BLaER1 treated with 17β-estradiol and CSF1 and Interleukin-3, amounts not matched to agents 10 nM and 100 nM (cell line): Measurements from ENCODE around the gene MTHFD1L.

Source experiments
- H3K27ac ChIP-seq, 11 experiments: shearing (Covaris generic); formaldehyde crosslinking; 2 replicates each; pipeline ENCODE4 v1.8.1; 2022
- H3K27me3 ChIP-seq, 11 experiments: shearing (Covaris generic); formaldehyde crosslinking; 2 replicates each; pipeline ENCODE4 v1.8.1; 2022
- H3K36me3 ChIP-seq, 11 experiments: shearing (Covaris generic); formaldehyde crosslinking; 2 replicates each; pipeline ENCODE4 v1.8.1; 2022
- H3K4me1 ChIP-seq, 10 experiments: shearing (Covaris generic); formaldehyde crosslinking; 2 replicates each; pipeline ENCODE4 v1.8.1; 2022
- H3K4me2 ChIP-seq, 11 experiments: shearing (Covaris generic); formaldehyde crosslinking; 2 replicates each; pipeline ENCODE4 v1.8.1; 2022
- H3K4me3 ChIP-seq, 10 experiments: shearing (Covaris generic); formaldehyde crosslinking; 2 replicates each; pipeline ENCODE4 v1.8.1; 2022
- H3K9ac ChIP-seq, 11 experiments: shearing (Covaris generic); formaldehyde crosslinking; 2 replicates each; pipeline ENCODE4 v1.8.1; 2022
- H3K9me3 ChIP-seq, 11 experiments: shearing (Covaris generic); formaldehyde crosslinking; replicated peaks in 1 of 11; 2 replicates each; pipeline ENCODE4 v1.8.1; 2022
- H4K20me1 ChIP-seq, 11 experiments: shearing (Covaris generic); formaldehyde crosslinking; 2 replicates each; pipeline ENCODE4 v1.8.1; 2022
- Cebpa-rat ChIP-seq, 11 experiments: shearing (Covaris generic); IDR thresholded peaks; 2 replicates each; pipeline ENCODE4 v1.8.1; 2022

The MTHFD1L gene

GRCh38 chr6:151018911-151019782, 153.6 kb downstream of the MTHFD1L start:
- Histone ChIP-seq H3K4me2 (no peak overlapping the region), H3K36me3 (peaks cover 73 to 100% (median 98%) of the 10 kb centered on the region in 11 experiments), H3K9ac (no peak overlapping the region), H3K9me3 (no peaks in the 10 kb centered on the region), H3K27ac (no peak overlapping the region), H3K4me3 (no peak overlapping the region), H3K4me1 (peaks cover 15 to 29% (median 23%) of the 10 kb centered on the region in 10 experiments), H3K27me3 (no peaks in the 10 kb centered on the region), H4K20me1 (peaks cover 0 to 30% (median 0%) of the 10 kb centered on the region in 11 experiments; a peak in 3 of 22 replicates)
- no peak for TF ChIP-seq Cebpa-rat (IDR thresholded peaks at IDR 0.05)

- Histone ChIP-seq H3K9ac (no peak overlapping the region), H3K4me2 (peak overlapping the region; percentile 0 to 65 (median 48); a peak in 19 of 22 replicates), H3K4me1 (peaks cover 13 to 30% (median 19%) of the 10 kb centered on the region in 10 experiments)
These were observed 156.4 kb downstream of the MTHFD1L start for GRCh38 chr6:151021896-151022295.

GRCh38 chr6:151022492-151022891, 157.0 kb downstream of the MTHFD1L start:
- Histone ChIP-seq H3K4me1 (peaks cover 18 to 36% (median 24%) of the 10 kb centered on the region in 10 experiments), H3K27me3 (no peaks in the 10 kb centered on the region), H3K4me3 (no peak overlapping the region), H3K9me3 (peaks cover 0 to 10% (median 7%) of the 10 kb centered on the region in 11 experiments; a peak in 12 of 22 replicates), H4K20me1 (peaks cover 0 to 24% (median 0%) of the 10 kb centered on the region in 11 experiments; a peak in 2 of 22 replicates), H3K9ac (no peak overlapping the region), H3K27ac (no peak overlapping the region), H3K36me3 (peaks cover 54 to 100% (median 97%) of the 10 kb centered on the region in 11 experiments), H3K4me2 (peak overlapping the region in 4 of 11 experiments; percentile 33 to 65 (median 46); a peak in 4 of 22 replicates)
- TF ChIP-seq Cebpa-rat (IDR thresholded peaks at IDR 0.05): no peak

More at GRCh38 chr6:151021896-151022295, 156.4 kb downstream of the MTHFD1L start:
- peak overlapping the region in 4 of 11 experiments; percentile 0 to 28 (median 14); a peak in 3 of 22 replicates for H3K27ac ChIP-seq
- peaks cover 0 to 4% (median 1%) of the 10 kb centered on the region in 11 experiments; a peak in 7 of 22 replicates for H3K9me3 ChIP-seq
- H4K20me1 ChIP-seq: peaks cover 0 to 24% (median 0%) of the 10 kb centered on the region in 11 experiments; a peak in 2 of 22 replicates
- no peak overlapping the region for H3K4me3 ChIP-seq
- H3K27me3 ChIP-seq: no peaks in the 10 kb centered on the region
- H3K36me3 ChIP-seq: peaks cover 60 to 100% (median 97%) of the 10 kb centered on the region in 11 experiments
- no peak for TF ChIP-seq Cebpa-rat (IDR thresholded peaks at IDR 0.05)

- Histone ChIP-seq H3K4me2 (no peak overlapping the region), H3K27ac (no peak overlapping the region), H3K9me3 (peaks cover 0 to 18% (median 16%) of the 10 kb centered on the region in 11 experiments; a peak in 18 of 22 replicates), H3K27me3 (no peaks in the 10 kb centered on the region), H3K4me3 (no peak overlapping the region), H3K4me1 (peaks cover 18 to 40% (median 27%) of the 10 kb centered on the region in 10 experiments), H4K20me1 (peaks cover 0 to 24% (median 0%) of the 10 kb centered on the region in 11 experiments; a peak in 2 of 22 replicates), H3K36me3 (peaks cover 53 to 100% (median 96%) of the 10 kb centered on the region in 11 experiments), H3K9ac (no peak overlapping the region)
- no peak for TF ChIP-seq Cebpa-rat (IDR thresholded peaks at IDR 0.05)
These were observed 157.8 kb downstream of the MTHFD1L start for GRCh38 chr6:151023342-151023741.

- Histone ChIP-seq H3K27me3 (no peaks in the 10 kb centered on the region), H3K9ac (no peak overlapping the region), H3K4me3 (no peak overlapping the region), H3K36me3 (peaks cover 42 to 96% (median 91%) of the 10 kb centered on the region in 11 experiments), H4K20me1 (peaks cover 0 to 22% (median 0%) of the 10 kb centered on the region in 11 experiments; a peak in 2 of 22 replicates), H3K9me3 (peaks cover 0 to 24% (median 21%) of the 10 kb centered on the region in 11 experiments; a peak in 18 of 22 replicates), H3K4me1 (peaks cover 18 to 40% (median 27%) of the 10 kb centered on the region in 10 experiments), H3K4me2 (no peak overlapping the region), H3K27ac (no peak overlapping the region)
- TF ChIP-seq Cebpa-rat (IDR thresholded peaks at IDR 0.05): no peak
These were observed 159.1 kb downstream of the MTHFD1L start for GRCh38 chr6:151024597-151024996.

GRCh38 chr6:151025076-151025475, 159.6 kb downstream of the MTHFD1L start:
- no peak overlapping the region for H3K4me2 ChIP-seq
- no peak overlapping the region for H3K9ac ChIP-seq
- TF ChIP-seq Cebpa-rat (IDR thresholded peaks at IDR 0.05): no peak
- H4K20me1 ChIP-seq: peaks cover 0 to 17% (median 0%) of the 10 kb centered on the region in 11 experiments; a peak in 2 of 22 replicates
- peaks cover 0 to 24% (median 21%) of the 10 kb centered on the region in 11 experiments; a peak in 18 of 22 replicates for H3K9me3 ChIP-seq
- H3K27me3 ChIP-seq: no peaks in the 10 kb centered on the region
- H3K4me3 ChIP-seq: no peak overlapping the region
- H3K4me1 ChIP-seq: peaks cover 18 to 42% (median 29%) of the 10 kb centered on the region in 10 experiments
- peaks cover 39 to 93% (median 89%) of the 10 kb centered on the region in 11 experiments for H3K36me3 ChIP-seq
- H3K27ac ChIP-seq: no peak overlapping the region

GRCh38 chr6:151026041-151026663, 160.7 kb downstream of the MTHFD1L start:
- H3K36me3 ChIP-seq: peaks cover 38 to 93% (median 82%) of the 10 kb centered on the region in 11 experiments
- TF ChIP-seq Cebpa-rat (IDR thresholded peaks at IDR 0.05): no peak
- peaks cover 14 to 37% (median 25%) of the 10 kb centered on the region in 10 experiments for H3K4me1 ChIP-seq
- no peak overlapping the region for H3K4me3 ChIP-seq
- H3K4me2 ChIP-seq: no peak overlapping the region
- H3K27me3 ChIP-seq: no peaks in the 10 kb centered on the region
- peaks cover 0 to 10% (median 0%) of the 10 kb centered on the region in 11 experiments; a peak in 2 of 22 replicates for H4K20me1 ChIP-seq
- H3K9me3 ChIP-seq: peaks cover 0 to 24% (median 21%) of the 10 kb centered on the region in 11 experiments; a peak in 18 of 22 replicates
- no peak overlapping the region for H3K9ac ChIP-seq
- H3K27ac ChIP-seq: no peak overlapping the region

- Histone ChIP-seq H3K27ac (no peak overlapping the region), H3K27me3 (no peaks in the 10 kb centered on the region), H3K9ac (no peak overlapping the region), H3K36me3 (peaks cover 46 to 93% (median 79%) of the 10 kb centered on the region in 11 experiments), H4K20me1 (peaks cover 0 to 4% (median 0%) of the 10 kb centered on the region in 11 experiments; a peak in 1 of 22 replicates), H3K9me3 (peaks cover 0 to 24% (median 21%) of the 10 kb centered on the region in 11 experiments; a peak in 18 of 22 replicates), H3K4me3 (no peak overlapping the region), H3K4me2 (peak overlapping the region in 7 of 11 experiments; percentile 8 to 37 (median 28); a peak in 7 of 22 replicates), H3K4me1 (peaks cover 3 to 25% (median 14%) of the 10 kb centered on the region in 10 experiments; a peak in 18 of 20 replicates)
- TF ChIP-seq Cebpa-rat (IDR thresholded peaks at IDR 0.05): no peak
These were observed 161.8 kb downstream of the MTHFD1L start for GRCh38 chr6:151027295-151027747.
